Right renal pelvis (tissue), 4 donors: ENCODE measurements around the gene RBM3. TPM values are rescaled to one million over a fixed set of nuclear protein-coding genes. Genes with fewer than 3 reads are reported as not detected.

ENCODE experiments used
- DNase-seq, 4 donors: peaks; one replicate each; pipeline ENCODE4 v3.0.0-alpha.2; 2013; ENCODE audit warnings: low read depth in 4 of 4, low spot score in 3 of 4, missing footprints in 1 of 4
- polyA plus RNA-seq, 4 donors: library from polyadenylated mRNA; unstranded; fragments of 120-200 nt; gene quantifications; one replicate each; pipeline ENCODE4 v1.2.1, GENCODE V29; 2013; ENCODE audit not compliant: insufficient read length in 4 of 4

RBM3 gene
- polyA plus RNA-seq, 4 donors, result 265 to 315 (median 300) TPM

GRCh38 chrX:48613502-48614160 is 39.3 kb downstream of the RBM3 start:
- DNase-seq, result no peak

GRCh38 chrX:48616576-48616975 is 42.3 kb downstream of the RBM3 start:
- DNase-seq, result no peak

DNA sequence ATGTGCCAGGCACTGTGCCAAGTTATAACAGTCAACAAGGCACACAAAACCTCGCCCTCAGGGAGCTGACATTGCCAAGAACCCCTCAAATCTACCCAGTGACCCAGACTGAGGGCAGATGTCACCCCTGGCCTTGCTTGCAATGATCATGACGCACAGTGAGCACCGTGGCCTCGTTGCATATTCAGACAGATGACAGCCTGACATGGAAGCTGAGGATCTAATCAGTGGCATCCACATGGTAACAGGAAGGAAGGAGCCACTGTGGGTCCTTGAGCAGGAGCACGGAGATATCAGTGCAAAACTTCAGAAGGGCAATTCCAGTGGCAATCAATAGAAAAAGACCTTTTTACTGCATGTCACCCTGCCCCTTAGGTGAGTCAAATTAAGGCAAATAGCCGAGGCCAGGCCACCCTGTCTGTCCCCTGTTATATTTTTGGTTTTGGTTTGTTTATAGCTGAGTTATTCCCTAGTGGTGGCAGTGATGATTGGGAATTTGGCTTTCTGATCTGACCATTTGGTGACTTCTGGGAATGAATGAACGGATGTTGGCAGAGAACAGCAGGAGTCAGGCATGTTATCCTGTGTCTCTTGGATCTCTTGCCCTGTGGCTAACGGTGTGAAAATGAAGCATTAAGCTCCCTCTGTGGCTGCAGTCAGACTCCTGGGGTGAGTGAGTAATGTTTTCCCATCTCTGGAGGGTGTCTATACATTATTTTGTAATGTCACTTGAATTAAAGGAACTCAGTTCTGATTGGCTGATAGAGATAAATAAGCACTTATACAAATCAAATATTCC is 43.5 kb downstream of the RBM3 start:
- no peak for DNase-seq

DNA sequence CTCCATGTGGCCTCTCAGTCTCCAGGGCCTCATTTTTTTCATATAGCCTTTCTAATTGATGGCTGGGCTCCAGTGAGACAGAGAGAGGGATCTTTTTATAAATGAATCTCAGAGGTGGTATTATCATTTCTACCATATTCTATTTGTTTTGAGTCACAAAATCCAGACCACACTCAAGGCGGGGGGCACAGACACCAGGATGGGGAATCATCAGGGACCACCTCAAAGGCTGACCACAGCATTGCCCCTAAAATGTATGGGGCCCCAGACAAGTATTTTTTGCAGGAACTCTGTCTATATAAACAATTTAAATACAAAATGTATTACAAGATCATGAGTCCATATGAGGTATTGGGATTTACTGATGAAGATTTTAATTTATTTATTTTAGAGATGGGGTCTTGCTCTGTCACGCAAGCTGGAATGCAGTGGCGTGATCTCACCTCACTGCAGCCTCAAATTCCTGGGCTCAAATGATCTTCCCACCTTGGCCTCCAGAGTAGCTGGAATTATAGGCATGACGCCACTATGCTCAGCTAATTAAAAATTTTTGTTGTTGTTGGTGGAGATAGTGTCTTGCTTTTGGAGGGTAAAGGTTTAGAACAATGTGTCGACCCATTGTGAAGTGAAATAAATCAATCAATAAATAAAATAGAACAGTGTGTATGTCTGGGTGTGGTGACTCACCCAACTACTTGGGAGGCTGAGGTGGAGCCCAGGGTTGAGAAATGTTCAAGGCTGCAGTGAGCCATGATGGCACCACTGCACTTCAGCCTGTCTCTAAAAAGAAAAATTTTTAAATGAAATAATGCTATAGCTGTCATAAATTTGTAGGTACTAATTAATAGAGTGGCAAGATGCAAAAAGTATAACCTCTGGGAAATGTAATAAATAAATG is 52.4 kb downstream of the RBM3 start:
- no peak for DNase-seq

Other genes with a start within 250 kb of the RBM3 start
- not detected for gene SSX3, start 217.8 kb upstream of the RBM3 start, polyA plus RNA-seq
- gene SSX4, start 190.9 kb upstream of the RBM3 start, polyA plus RNA-seq, result not detected
- gene SSX4B, start 162.5 kb upstream of the RBM3 start, polyA plus RNA-seq, result not detected
- 1 to 10 TPM; 4.6 to 7.2 (median 5.2) TPM for gene SLC38A5, start 104.2 kb upstream of the RBM3 start, polyA plus RNA-seq
- 10 to 100 TPM; 35.1 to 39.5 (median 36.3) TPM for gene FTSJ1, start 98.3 kb upstream of the RBM3 start, polyA plus RNA-seq
- 1 to 10 TPM; 6.6 to 8.6 (median 8.1) TPM for gene PORCN, start 65.5 kb upstream of the RBM3 start, polyA plus RNA-seq
- gene EBP, start 52.7 kb upstream of the RBM3 start, polyA plus RNA-seq, result 10 to 100 TPM; 69.1 to 76.2 (median 71.7) TPM
- 10 to 100 TPM in 3 of 4 donors, 1 to 10 TPM in 1; 9.7 to 10.7 (median 10.3) TPM for gene TBC1D25, start 34.8 kb upstream of the RBM3 start, polyA plus RNA-seq
- gene WDR13, start 23.0 kb downstream of the RBM3 start, polyA plus RNA-seq, result 100 to 1,000 TPM; 116 to 156 (median 127) TPM
- gene WAS, start 109.3 kb downstream of the RBM3 start, polyA plus RNA-seq, result 1 to 10 TPM; 2.5 to 4.3 (median 3.4) TPM
- gene SUV39H1, start 122.2 kb downstream of the RBM3 start, polyA plus RNA-seq, result 1 to 10 TPM; 6.0 to 7.8 (median 6.9) TPM
- gene GLOD5, start 187.3 kb downstream of the RBM3 start, polyA plus RNA-seq, result 1 to 10 TPM; 1.5 to 2.4 (median 1.7) TPM
- gene GATA1, start 212.1 kb downstream of the RBM3 start, polyA plus RNA-seq, result 1 to 10 TPM in 1 of 4 donors, under 1 TPM in 3; 0.53 to 1.0 (median 0.72) TPM
- gene HDAC6, start 227.6 kb downstream of the RBM3 start, polyA plus RNA-seq, result 100 to 1,000 TPM; 158 to 174 (median 167) TPM